GM21619 (cell line): Measurements from ENCODE around the gene SVIP.

Experiments used
- ATAC-seq: cut with Tn5 transposase; IDR thresholded peaks from one replicate; pipeline ENCODE4 v1.9.1; 2021; ENCODE audit not compliant: unreplicated experiment

The SVIP gene, protein sequence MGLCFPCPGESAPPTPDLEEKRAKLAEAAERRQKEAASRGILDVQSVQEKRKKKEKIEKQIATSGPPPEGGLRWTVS

DNA sequence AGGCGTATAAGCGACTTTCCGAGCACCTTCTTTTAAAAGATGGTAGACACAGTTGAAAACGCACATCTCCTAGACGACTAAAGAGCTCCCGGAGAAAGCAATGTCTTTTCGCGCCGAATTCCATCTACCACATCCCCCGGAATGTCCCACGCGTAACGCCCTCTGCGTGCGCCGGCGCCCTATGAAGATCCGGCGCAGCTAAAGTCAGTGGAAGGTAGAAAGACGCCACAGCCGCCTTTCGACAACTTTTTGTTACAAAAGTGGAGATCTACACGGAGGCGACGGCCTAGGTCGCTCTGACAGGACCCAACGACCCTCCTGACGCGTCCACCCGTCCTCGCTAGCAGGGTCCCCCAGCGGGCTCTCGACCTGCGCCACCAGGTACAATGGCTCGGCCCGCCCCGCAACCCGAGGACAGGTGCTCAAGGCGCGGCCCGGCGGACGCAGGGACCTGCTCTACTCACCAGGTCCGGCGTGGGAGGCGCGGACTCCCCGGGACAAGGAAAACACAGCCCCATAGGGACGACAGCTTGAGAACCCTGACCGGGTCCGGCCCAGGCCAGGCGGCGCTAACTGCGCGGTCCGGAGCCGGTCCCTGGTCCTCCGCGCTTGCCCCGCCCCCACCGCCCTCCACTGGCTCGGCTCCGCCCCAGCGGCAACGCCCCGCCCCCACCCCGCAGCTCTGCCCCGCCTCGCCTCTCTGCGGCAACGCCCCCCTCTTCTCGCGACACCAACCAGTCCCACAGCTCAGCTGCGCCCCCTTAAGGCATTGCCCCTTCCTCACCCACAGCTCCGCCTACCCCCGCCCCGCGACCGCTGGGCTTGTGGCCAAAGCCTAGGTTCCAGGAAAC lies at the start of gene SVIP:
Gene SVIP, minus strand, starts transcription at position 571 of the 851 bp plus-strand sequence. Its CDS starts 53 bp downstream, at position 518.
- ATAC-seq: peak; percentile 94

DNA sequence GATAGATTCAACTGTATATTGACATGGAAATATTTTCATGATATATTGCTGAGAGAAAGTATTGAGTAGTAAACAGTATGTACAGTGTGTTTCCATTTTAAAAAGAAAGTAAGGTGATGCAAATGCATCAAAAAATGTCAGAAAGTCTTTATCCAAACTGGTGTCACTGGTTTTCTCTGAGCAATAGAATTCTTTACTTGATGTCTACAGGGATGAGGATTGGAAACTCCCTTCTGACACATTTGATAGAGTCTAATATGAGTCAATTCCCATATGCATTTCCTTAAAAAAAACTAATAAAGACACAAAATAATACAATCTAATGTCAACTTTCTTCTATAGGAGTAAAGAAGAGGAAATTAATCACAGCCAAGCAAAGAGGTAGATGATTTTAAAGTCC lies 49.0 kb upstream of the SVIP start:
- no peak for ATAC-seq

DNA sequence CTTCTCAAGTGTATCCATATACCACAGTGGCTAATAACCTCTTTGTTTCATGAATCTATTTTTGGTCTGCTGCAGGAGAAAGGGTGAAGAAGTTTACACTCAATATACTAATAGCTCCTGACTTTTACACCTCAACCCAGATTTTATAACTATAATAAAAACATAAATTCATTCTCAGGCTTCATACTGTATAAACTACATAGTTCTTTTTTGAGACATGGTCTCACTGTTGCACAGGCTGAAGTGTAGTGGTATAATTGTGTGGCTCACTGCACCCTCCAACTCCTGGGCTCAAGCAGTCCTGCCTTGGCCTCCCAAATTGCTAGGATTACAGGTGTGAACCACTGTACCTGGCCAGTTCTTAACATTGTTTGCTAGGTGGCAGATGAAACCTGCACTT lies 48.4 kb upstream of the SVIP start:
- no peak for ATAC-seq

DNA sequence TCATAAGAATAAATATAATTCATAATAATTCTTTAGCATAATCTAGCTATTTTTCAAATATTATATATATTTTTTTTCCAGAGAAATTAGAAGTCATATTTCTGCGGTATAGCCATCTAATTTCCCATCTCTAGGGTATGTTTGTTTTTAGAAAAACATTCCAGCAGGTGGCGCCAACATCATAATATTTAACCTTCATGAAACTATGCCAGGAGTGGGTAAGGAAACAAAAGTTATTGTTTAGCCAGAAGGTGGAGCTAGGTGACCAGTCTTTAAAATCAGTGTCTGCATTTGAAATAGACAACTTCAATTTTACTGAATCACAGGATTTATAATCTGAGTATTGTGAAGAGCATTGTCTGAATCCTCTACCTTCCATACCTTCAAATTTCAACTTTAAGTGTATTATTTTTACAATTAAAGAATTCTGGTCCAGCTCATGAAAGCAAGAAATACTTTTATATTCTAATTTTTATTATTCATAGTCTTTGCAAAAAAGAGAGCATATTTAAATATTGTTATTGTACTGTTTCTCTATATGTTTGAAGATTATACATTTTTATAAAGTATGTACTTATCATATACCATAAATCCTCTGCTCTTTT lies 46.4 kb upstream of the SVIP start:
- peak; percentile 99 for ATAC-seq

DNA sequence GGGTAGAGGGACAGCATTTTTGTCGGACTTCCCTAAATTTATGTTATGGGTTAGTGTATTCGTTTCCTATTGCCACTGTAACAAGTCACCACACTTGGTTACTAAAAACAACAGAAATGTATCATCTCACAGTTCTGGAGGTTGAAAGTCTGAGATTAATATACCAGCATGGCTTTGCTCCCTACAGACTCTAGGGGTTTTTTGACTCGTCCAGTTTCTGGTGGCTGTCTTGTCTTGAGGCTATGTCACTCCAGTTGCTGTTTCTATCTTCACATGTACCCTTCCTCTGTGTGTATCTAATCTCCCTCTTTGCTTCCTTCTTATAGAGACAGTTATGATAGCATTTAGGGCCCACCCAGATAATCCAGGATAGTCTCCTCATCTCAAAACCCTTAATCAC lies 39.7 kb upstream of the SVIP start:
- ATAC-seq: no peak

DNA sequence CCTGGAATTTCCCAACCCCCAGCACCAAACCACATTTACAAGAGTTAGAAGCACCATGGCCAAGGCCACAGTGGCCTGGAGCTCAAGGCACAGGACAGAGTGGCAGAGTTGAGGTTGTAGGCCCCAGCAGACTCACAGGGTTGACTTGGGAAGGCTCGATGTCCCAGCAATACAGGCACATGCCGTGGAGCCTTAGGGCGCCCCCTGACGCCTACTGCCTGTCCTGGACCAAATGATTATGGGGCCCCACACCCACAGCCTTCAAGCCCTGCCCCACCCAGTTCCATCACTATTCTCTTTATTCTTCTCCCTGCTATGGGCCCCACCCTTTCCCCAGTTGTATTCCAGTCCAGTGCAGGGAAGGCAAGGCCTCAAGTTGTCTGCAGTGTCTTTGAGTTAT lies 30.6 kb upstream of the SVIP start, which contains the start of gene CCDC179:
Gene CCDC179, minus strand, starts transcription at position 234 of the 400 bp plus-strand sequence. Its CDS starts 53 bp downstream, at position 181.
- no peak for ATAC-seq

DNA sequence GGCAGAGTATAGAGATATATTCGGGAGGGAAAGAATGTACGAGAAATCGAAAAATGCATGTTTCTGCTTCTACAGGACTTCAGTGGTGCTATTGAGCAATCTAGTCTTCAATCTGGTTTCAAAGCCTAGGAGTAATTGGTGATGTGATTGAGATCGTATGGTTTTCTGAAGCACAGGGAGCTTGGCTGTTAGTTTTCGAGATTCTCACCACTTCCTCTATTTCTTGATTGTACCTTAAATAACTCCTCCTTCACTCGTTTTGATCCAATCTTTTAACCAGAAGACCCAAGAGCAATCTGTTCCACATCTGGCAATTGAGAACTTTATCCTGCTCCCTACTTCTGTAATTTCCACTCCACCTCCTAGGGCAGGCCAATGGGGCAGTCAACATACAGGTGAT lies 30.2 kb upstream of the SVIP start:
- ATAC-seq: no peak

DNA sequence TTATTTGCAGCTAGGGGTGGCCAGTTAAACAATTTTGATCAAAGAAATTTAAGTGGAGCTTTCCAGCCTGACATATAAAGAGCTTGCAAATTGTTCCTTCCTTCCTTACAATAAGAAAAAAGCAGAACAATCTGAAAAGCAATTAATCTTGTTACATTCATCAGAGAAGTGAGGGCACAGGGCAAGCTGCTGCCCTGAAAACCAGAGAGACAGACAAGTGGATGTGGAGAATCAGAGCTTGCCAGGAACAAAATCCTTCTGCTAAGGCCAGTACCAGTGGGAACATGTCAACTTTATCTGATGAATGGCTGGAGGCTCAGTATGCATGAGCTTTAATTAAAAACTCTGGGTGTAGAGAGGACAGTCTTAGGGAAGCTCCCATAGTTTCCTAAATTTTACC lies 21.9 kb upstream of the SVIP start:
- no peak for ATAC-seq

DNA sequence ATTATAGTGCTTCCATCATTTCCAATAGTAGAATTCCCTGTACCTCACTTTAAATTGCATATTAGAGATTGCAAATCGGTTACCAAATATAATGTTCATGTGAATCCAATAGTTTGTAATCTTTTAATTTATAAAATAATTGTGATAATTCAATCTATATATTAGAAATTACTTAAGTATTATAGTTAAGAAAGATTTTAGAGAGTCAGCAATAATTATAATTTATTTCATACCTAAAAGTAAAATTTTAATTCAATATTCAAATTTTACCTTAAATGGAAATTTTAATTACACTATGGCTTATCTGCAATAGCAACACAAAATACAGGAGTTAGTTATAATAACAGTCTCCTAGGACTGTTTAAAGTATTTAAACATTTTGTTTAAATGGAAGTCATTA lies 17.1 kb upstream of the SVIP start:
- ATAC-seq: no peak

DNA sequence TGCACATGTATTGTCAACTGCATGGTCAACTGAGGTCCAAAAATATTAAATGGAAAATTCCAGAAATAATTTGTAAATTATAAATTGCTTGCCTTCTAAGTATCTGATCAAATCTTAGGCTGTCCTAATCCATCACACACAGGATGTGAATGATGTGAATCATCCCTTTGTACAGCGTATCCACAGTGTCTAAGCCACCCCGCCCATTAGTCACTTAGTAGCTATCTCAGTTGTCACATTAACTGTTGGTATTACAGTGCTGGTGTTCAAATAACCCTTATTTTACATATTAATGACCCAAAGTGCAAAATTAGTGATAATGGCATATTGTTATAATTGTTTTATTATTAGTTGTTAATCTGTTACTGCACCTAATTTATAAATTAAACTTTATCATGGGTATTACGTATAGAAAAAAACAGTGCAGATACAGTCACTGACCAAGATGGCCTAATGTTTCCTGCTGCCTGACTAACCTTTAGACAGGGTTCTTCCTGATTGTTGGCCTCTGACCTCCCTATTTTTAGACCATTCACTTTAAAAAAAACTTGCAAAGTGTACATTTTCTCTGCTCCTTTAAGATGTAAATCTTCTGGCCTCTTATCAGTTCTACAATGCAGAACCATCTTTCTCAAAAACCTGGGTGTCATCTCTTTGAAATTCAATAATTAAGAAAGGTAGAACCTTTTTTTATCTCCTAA lies 2.9 kb upstream of the SVIP start:
- ATAC-seq: no peak

DNA sequence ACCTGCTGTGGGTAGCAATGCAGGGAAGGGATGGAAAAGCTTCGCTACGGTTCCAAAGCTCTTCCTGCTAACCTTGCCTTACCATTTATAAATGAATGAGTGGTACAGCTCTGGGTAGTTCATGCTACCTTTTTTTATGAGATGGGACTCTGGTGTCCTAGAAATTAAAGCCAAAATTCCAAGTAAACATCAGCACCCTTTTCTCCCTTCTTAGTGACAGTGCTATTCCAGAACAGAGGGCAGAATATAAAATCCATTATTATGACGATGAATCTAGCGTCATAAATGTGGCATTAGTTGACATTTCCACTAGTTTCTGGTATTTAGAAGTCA lies 447 bp upstream of the SVIP start:
- no peak for ATAC-seq

DNA sequence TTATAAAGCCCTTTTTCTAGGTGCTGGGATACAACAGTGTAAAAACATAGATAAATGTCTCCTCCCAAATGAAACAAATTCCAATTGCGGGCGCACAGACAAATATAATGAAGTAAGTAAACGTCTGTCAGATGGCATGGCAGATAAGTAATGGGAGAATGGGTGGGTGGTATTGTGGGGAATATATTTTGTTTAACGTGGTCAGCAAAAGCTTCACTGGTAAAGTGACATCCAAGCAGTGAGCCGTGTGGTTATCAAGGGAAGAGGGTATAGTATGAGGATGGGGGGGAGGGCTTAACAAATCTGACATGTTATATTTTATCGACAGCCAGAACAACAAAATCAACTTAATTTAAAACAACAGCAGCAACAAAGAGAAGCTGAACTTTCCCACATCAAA lies 1.2 kb downstream of the SVIP start:
- ATAC-seq: no peak

DNA sequence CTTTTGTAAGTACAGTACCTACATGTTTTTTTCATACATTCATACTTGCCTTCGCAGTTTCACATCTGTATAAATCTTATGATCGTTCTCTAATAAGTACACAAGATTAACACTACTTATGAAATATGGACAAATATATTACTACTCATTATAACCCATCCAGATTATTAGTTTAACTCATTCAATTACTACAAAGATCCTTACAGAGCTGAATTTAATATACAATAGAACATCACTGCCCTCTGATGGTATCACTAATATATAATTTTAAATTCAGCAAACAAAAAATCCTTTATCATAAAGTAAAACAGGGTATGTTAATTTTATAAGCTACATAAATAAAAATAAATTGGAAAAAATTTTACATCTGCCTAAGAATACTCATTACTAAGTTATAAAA lies 7.4 kb downstream of the SVIP start:
- no peak for ATAC-seq

DNA sequence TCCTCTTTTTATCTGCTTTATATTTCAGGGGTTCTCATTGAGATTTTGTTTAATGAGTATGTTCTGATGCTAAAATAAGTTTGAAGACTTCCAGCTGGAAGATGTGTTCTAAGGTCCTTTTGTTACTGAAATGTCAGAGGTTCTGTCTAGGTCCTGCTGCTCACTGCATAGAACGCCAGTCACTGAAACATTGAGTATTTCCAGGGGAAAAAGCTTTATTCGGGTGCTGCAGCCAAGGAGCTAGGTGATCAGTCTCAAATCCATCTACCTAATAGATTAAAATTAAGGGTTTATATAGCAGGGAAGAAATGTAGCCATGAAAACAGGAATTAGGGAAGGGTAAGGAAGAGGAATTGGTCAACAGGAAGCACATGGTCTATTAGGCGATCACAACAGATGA lies 19.7 kb downstream of the SVIP start:
- no peak for ATAC-seq

DNA sequence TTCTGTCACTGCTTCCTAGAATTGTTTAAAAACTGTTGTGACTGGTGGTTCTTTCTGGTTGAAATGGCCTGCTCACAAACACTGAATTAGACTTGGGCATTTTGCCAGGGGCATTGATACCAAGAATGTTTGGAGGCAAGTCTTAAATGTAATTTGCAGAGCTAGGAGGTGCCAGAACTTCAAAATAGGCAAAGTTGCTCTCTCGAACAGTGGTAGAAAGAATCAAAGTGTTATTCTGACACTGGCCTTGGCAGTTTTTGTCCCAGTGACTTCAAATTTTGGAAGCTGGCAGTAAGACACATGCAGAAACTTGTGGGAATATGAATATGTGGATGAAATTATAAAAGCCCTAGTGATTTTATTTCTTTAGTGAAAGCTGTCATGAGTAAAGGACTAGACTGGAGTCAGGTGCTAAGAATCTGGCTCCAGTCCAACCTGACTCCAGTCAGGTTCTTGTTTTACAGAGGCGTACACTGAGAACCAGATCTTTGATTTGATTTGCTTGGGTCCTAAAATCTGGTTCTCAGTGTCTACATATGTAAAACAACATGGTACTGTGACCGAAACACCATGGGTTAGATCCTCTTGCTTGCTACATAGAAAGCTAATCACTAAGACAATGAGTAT lies 20.9 kb downstream of the SVIP start:
- ATAC-seq: no peak

DNA sequence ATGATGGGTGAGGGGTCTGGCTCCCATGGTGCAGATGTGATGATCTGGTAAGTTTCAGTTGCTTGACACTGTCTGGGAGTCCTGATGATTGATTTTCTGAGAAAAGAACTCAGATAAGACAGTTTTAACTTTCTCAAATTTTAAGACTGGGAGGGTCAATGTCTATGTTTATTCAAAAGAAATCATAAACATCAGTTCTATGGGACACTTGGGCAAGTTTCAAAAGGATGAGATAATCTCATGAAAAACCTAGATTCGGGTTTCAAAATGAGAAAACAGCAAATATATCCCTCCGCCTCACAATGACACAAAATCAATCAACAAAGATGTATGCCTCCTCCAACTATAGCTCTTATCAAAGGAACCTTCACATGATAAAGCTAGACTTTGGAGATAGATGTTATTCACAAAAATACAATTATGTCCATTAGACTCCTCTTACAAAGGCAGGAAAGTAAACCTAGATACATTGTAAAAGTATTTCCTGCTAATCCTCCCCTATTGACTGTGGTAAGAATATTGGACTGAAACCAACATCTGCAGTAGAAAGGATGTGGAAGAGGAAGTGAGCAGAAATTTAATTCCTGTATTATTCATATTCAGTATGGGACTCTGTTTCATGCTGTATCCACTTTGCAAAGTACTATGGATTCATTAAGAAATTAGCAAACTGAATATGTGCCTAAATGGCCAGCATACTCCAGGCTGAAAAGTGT lies 21.6 kb downstream of the SVIP start:
- peak; percentile 95 for ATAC-seq

DNA sequence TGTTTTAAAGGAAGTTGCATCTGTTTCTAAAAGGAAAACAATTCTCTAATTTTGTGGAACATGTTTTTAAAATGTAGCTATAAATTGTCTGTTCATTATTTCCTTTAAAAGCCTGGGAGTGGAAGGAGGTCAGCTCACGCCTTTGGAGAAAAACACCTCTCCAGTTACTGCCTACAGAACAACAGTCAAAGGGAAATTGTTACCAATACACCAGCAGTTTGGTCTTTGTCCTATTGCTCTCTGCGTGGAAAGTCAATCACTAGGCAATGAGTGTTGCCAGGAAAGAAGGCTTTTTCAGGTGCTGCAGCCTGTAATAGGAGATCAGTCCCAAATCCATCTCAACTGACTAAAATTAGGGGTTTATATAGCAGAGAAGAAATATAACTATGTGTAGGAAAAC lies 22.2 kb downstream of the SVIP start:
- ATAC-seq: no peak

DNA sequence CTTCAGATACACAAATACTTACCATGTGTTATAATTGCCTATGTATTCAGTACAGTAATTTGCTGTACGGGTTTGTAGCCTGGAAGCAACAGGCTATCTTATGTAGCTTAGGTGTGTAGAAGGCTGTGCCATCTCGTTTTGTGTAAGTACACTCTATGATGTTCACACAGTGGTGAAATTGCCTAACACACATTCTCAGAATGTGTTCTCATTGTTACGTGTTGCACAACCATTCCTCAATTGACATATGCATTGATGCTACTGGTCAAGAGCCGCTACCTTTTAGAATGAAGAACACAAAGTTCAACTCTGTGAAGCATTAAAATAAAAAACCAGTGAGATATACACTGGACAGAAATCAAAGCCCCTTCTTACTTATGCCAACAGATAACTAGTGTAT lies 26.7 kb downstream of the SVIP start:
- ATAC-seq: no peak

DNA sequence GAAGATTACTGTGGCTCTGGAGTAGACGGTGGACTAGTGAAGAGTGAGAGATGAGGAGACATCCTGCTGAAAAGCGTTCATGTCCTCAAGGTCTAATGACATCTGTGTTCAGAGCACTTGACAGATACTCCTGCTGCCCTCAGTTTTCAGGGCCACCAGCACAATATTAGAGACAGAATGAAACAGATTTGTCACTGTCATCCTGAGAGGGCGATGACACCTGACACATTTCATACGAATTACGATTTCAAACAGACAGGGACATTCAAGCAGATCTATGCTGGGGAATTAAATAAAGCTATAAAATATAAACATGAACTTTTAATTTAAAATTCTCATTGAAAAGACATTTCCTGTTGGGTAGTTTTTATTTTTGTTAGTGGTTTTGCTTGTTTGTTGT lies 29.1 kb downstream of the SVIP start:
- no peak for ATAC-seq

DNA sequence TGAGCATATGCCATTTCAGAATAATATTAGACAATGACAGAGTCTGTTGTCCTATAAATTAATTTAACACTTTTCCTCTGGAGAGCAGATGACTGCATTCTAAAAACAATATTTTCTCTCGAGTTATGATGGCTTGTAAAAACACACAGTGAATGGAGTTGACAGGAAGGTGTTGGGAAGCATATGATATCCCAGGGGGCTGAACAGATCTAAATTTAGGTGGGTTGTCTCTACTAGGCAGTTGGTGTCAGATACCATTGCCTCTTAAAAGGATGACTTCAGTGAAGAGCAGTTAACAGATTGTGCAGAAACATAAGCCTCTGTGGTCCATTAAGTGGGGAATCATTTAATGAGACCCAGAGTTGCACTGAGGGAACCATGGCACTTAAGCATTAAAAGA lies 30.7 kb downstream of the SVIP start:
- ATAC-seq: no peak

DNA sequence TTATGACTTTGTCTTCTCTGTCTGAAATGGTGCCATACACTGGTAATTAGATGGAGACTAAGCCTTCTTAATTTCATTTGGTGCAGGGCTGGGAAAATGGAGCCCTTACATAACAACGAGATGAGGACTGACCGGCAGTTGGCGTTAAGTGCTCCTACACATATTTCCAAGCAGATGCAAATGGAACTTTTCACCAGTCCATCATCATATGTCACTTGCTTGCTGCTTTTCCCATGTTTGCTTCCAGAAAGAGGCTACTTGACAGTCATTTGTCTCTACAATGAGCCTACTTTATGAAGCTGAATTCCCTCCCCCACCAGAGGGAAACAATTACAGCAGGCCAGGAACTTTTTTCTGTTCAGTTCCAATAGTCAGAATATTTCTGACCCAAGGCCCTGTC lies 32.6 kb downstream of the SVIP start:
- ATAC-seq: no peak
